SU-DHL-6 (cell line): Measurements from ENCODE around the gene FSTL4.

ENCODE experiments used
- H2AFZ ChIP-seq: fragments of 200-600 bp; sonication (generic); 2 replicates; pipeline ENCODE4 v1.6.1; 2014; ENCODE audit warnings: low read depth, mild to moderate bottlenecking, moderate library complexity, mixed read lengths, antibody characterized with exemption, low read length; ENCODE audit not compliant: severe bottlenecking
- H3F3A ChIP-seq: fragments of 200-600 bp; shearing (Covaris generic); 2 replicates; pipeline ENCODE4 v1.6.0; 2016; ENCODE audit warnings: antibody characterized with exemption, mild to moderate bottlenecking; ENCODE audit not compliant: insufficient read depth
- H3K27ac ChIP-seq: fragments of 200-600 bp; sonication (generic); 2 replicates; pipeline ENCODE4 v1.5.1; 2016; ENCODE audit warnings: low read depth, mild to moderate bottlenecking, low read length, moderate library complexity, mixed read lengths
- H3K27me3 ChIP-seq: fragments of 200-600 bp; sonication (generic), shearing (Covaris generic); 2 replicates; pipeline ENCODE4 v1.6.0; 2014; ENCODE audit warnings: mild to moderate bottlenecking, low read length
- H3K36me3 ChIP-seq: fragments of 200-600 bp; sonication (generic); 2 replicates; pipeline ENCODE4 v1.6.1; 2014; ENCODE audit warnings: mild to moderate bottlenecking, low read length, mixed read lengths
- H3K4me2 ChIP-seq: fragments of 300-600, 200-600 bp; shearing (Covaris generic), sonication (generic); 2 replicates; pipeline ENCODE4 v1.6.0; 2014; ENCODE audit warnings: low read length, low read depth, mild to moderate bottlenecking; ENCODE audit not compliant: poor library complexity, severe bottlenecking
- H3K4me3 ChIP-seq: fragments of 200-600 bp; sonication (generic); 2 replicates; pipeline ENCODE4 v1.5.1; 2014; ENCODE audit warnings: antibody characterized with exemption, low read length, mild to moderate bottlenecking, mixed read lengths; ENCODE audit not compliant: insufficient read depth, poor library complexity, severe bottlenecking
- H3K79me2 ChIP-seq: fragments of 200-600 bp; sonication (generic); 2 replicates; pipeline ENCODE4 v1.6.1; 2014; ENCODE audit warnings: mild to moderate bottlenecking, low read length, moderate library complexity; ENCODE audit not compliant: insufficient read depth
- H3K9ac ChIP-seq: fragments of 200-600 bp; sonication (generic); 2 replicates; pipeline ENCODE4 v1.7.0; 2014; ENCODE audit warnings: mild to moderate bottlenecking, low read length
- H3K9me2 ChIP-seq: fragments of 200-600 bp; sonication (generic); replicated peaks from 2 replicates; pipeline ENCODE4 v1.6.1; 2014; ENCODE audit warnings: low read length; ENCODE audit not compliant: insufficient read depth
- H3K9me3 ChIP-seq: fragments of 200-600 bp; sonication (generic); 2 replicates; pipeline ENCODE4 v1.6.1; 2014; ENCODE audit warnings: low read length, mixed read lengths; ENCODE audit not compliant: insufficient read depth
- H4K20me1 ChIP-seq: fragments of 200-600 bp; sonication (generic); 2 replicates; pipeline ENCODE4 v1.6.1; 2014; ENCODE audit warnings: low read depth, mild to moderate bottlenecking, antibody characterized with exemption, low read length, moderate library complexity, mixed read lengths
- CTCF ChIP-seq: fragments of 200-600 bp; sonication (generic); IDR thresholded peaks from one replicate; pipeline ENCODE4 v1.5.1; 2017; ENCODE audit warnings: antibody characterized with exemption, mild to moderate bottlenecking, low read length, moderate library complexity; ENCODE audit not compliant: insufficient read depth, poor library complexity, severe bottlenecking
- EZH2phosphoT487 ChIP-seq: fragments of 200-600 bp; sonication (generic), shearing (Covaris generic); conservative IDR thresholded peaks from 2 replicates; pipeline ENCODE4 v1.6.1; 2018; ENCODE audit warnings: mild to moderate bottlenecking, antibody characterized with exemption, low read length, moderate library complexity, mixed read lengths

FSTL4 gene

DNA sequence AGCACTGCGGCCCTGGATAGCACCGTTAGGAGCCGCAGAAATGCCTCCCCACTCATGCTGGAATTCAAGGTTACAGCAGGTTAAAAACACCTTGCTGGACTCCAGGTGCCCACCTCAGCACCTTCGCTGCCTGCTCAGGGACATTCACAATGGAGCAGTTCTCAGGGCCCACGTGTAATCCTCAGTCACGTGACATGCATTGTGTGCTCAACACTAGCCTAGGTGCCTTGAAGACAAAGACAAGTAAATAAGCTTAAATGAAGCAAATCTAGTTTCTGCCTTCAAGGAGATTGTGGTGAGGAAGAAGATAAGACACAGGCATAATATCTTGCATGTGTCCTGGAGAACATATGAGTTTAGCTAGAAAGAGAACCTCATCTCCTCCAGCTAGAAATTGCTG, 82.1 kb downstream of the FSTL4 start:
- no peaks in the 10 kb centered on the region for H3K79me2 ChIP-seq
- H3K9ac ChIP-seq = no peak overlapping the region
- no peaks in the 10 kb centered on the region for H3K9me3 ChIP-seq
- no peak overlapping the region for H3K27ac ChIP-seq
- H3K27me3 ChIP-seq = no peaks in the 10 kb centered on the region
- no peak overlapping the region for H3K4me3 ChIP-seq
- no peaks in the 10 kb centered on the region for H4K20me1 ChIP-seq
- H3F3A ChIP-seq = no peaks in the 10 kb centered on the region
- H3K4me2 ChIP-seq = no peak overlapping the region
- no peaks in the 10 kb centered on the region for H3K9me2 ChIP-seq
- H2AFZ ChIP-seq = no peak overlapping the region
- TF ChIP-seq CTCF = no peak
- no peak for TF ChIP-seq EZH2phosphoT487
- no peaks in the 10 kb centered on the region for H3K36me3 ChIP-seq

- Histone ChIP-seq H3K36me3 (no peaks in the 10 kb centered on the region), H3K79me2 (no peaks in the 10 kb centered on the region), H3K27me3 (no peaks in the 10 kb centered on the region), H4K20me1 (no peaks in the 10 kb centered on the region), H3F3A (no peaks in the 10 kb centered on the region), H3K4me3 (no peak overlapping the region), H2AFZ (no peak overlapping the region), H3K9me3 (no peaks in the 10 kb centered on the region), H3K9me2 (no peaks in the 10 kb centered on the region), H3K27ac (no peak overlapping the region), H3K4me2 (no peak overlapping the region), H3K9ac (no peak overlapping the region)
- TF ChIP-seq CTCF (no peak), EZH2phosphoT487 (no peak)
Measured at GRCh38 chr5:133528841-133529240, 83.5 kb downstream of the FSTL4 start.

DNA sequence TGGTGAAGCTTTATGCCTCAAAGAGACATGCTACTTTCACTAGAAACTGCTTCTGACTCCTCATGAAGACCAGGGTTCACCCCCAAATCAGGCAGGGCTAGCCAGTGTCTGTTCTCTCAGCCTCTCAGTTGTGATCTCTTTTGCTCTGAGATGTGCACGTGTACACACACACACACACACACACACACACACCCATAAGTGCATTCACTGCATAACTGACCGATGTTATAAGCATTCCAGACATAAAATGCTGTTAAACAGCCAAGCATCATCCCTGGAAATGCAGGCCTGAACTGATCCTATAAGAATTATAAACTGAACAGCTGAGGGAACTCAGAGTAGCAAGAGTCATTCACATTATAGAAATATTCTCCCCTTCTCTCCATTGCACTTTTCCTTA, 85.0 kb downstream of the FSTL4 start:
- no peaks in the 10 kb centered on the region for H3K9me3 ChIP-seq
- no peaks in the 10 kb centered on the region for H4K20me1 ChIP-seq
- H3K4me2 ChIP-seq = no peak overlapping the region
- H3K4me3 ChIP-seq = no peak overlapping the region
- H3K9ac ChIP-seq = no peak overlapping the region
- H3F3A ChIP-seq = no peaks in the 10 kb centered on the region
- H3K79me2 ChIP-seq = no peaks in the 10 kb centered on the region
- H3K9me2 ChIP-seq = no peaks in the 10 kb centered on the region
- TF ChIP-seq EZH2phosphoT487 = no peak
- TF ChIP-seq CTCF = no peak
- no peak overlapping the region for H2AFZ ChIP-seq
- no peaks in the 10 kb centered on the region for H3K36me3 ChIP-seq
- no peak overlapping the region for H3K27ac ChIP-seq
- H3K27me3 ChIP-seq = no peaks in the 10 kb centered on the region

GRCh38 chr5:133526368-133526767, 86.0 kb downstream of the FSTL4 start:
- H3K79me2 ChIP-seq = no peaks in the 10 kb centered on the region
- H4K20me1 ChIP-seq = no peaks in the 10 kb centered on the region
- no peaks in the 10 kb centered on the region for H3K27me3 ChIP-seq
- H3K9me2 ChIP-seq = no peaks in the 10 kb centered on the region
- H3K9me3 ChIP-seq = no peaks in the 10 kb centered on the region
- no peak overlapping the region for H3K9ac ChIP-seq
- TF ChIP-seq CTCF (no peak), EZH2phosphoT487 (no peak)
- no peak overlapping the region for H3K4me3 ChIP-seq
- H3K4me2 ChIP-seq = no peak overlapping the region
- H3K27ac ChIP-seq = no peak overlapping the region
- H3K36me3 ChIP-seq = no peaks in the 10 kb centered on the region
- no peak overlapping the region for H2AFZ ChIP-seq
- H3F3A ChIP-seq = no peaks in the 10 kb centered on the region
